Raji (cell line): Measurements from ENCODE around the gene P3H4.

Source experiments
- POLR2A ChIP-seq: IDR thresholded peaks from 2 replicates; pipeline ENCODE4 v1.6.1; 2011; ENCODE audit warnings: low read depth, low read length, control low read depth; ENCODE audit not compliant: insufficient read depth

The P3H4 gene

GRCh38 chr17:41768682-41769288 is 43.0 kb downstream of the P3H4 start:
- TF ChIP-seq POLR2A, result no peak

GRCh38 chr17:41767324-41768042 is 44.3 kb downstream of the P3H4 start:
- TF ChIP-seq POLR2A, result no peak

GRCh38 chr17:41766135-41766534 is 45.6 kb downstream of the P3H4 start:
- TF ChIP-seq POLR2A, result no peak

- TF ChIP-seq POLR2A, result no peak
Measured at GRCh38 chr17:41763327-41763726, 48.4 kb downstream of the P3H4 start.

- TF ChIP-seq POLR2A, result no peak
Measured at GRCh38 chr17:41762841-41763240, 48.9 kb downstream of the P3H4 start.

- TF ChIP-seq POLR2A, result no peak
Measured at GRCh38 chr17:41762391-41762790, 49.4 kb downstream of the P3H4 start.

GRCh38 chr17:41760878-41761277 is 50.9 kb downstream of the P3H4 start:
- no peak for TF ChIP-seq POLR2A

- TF ChIP-seq POLR2A, result no peak
Measured at GRCh38 chr17:41758601-41759000, 53.1 kb downstream of the P3H4 start.

- no peak for TF ChIP-seq POLR2A
Measured at GRCh38 chr17:41754066-41754465, 57.7 kb downstream of the P3H4 start.
